GM12878 (cell line): ENCODE measurements around the gene DMD. TPM values are rescaled to one million over a fixed set of nuclear protein-coding genes. Genes with fewer than 3 reads are reported as not detected.

ENCODE experiments used
- ATAC-seq: fragments of 200-7000 bp; cut with Tn5 transposase; 3 replicates; pipeline ENCODE4 v1.9.1; 2020; ENCODE audit warnings: mild to moderate bottlenecking, moderate library complexity
- BruUV-seq: library from RNA; stranded (reverse); fragments of 400-500 nt; replicated peaks from 2 replicates; lab custom pipeline; 2021; lab: Mats Ljungman, UMichigan
- CTCF ChIA-PET: fragments of 300-600 bp; sonication (Branson Sonifier 250); formaldehyde crosslinking; extraction: SDS; loops from one replicate; lab custom pipeline; 2021; ENCODE audit warnings: inconsistent platforms; lab: Yijun Ruan, JAX
- POLR2A ChIA-PET: fragments of 350-600 bp; formaldehyde crosslinking; extraction: SDS; loops from one replicate; lab custom pipeline; 2021; ENCODE audit warnings: inconsistent platforms; lab: Charles Lee
- RAD21 ChIA-PET: fragments of 300-600 bp; sonication (Branson Sonifier 250); formaldehyde crosslinking; loops from one replicate; lab custom pipeline; 2023; ENCODE audit warnings: antibody characterized with exemption; ENCODE audit not compliant: unreplicated experiment; lab: Charles Lee
- SMC1A ChIA-PET: fragments of 300-600 bp; sonication (Branson Sonifier 250); formaldehyde crosslinking; loops from one replicate; lab custom pipeline; 2023; ENCODE audit not compliant: unreplicated experiment, uncharacterized antibody; lab: Charles Lee
- DNase-seq: peaks from one replicate; pipeline ENCODE4 v3.0.0-alpha.2; 2011; ENCODE audit warnings: low read depth, low spot score
- FAIRE-seq: peaks from 3 replicates; lab custom pipeline; 2011; peaks lifted over from hg19 to GRCh38; lab: Jason Lieb, UNC
- H2AFZ ChIP-seq: 2 replicates; pipeline ENCODE4 v1.6.0; 2011; ENCODE audit warnings: low read depth, low read length, control low read depth; ENCODE audit not compliant: control insufficient read depth
- H3K27ac ChIP-seq: 2 replicates; pipeline ENCODE4 v1.5.1; 2011; ENCODE audit warnings: control low read depth; ENCODE audit not compliant: control insufficient read depth, insufficient read depth
- H3K27me3 ChIP-seq, 2 experiments: replicated peaks in 1 of 2; 2 replicates each; pipeline versions ENCODE4 v1.6.0 to v1.6.1; 2011; ENCODE audit warnings: low read length in 1 of 2; ENCODE audit not compliant: control insufficient read depth in 2 of 2, insufficient read depth in 2 of 2
- H3K36me3 ChIP-seq, 2 experiments: 2 replicates each; pipeline ENCODE4 v1.5.1; 2011; ENCODE audit warnings: low read length in 1 of 2; ENCODE audit not compliant: control insufficient read depth in 2 of 2, insufficient read depth in 2 of 2
- H3K4me1 ChIP-seq: 2 replicates; pipeline ENCODE4 v1.6.1; 2011; ENCODE audit warnings: mild to moderate bottlenecking, low read length, moderate library complexity, mixed read lengths; ENCODE audit not compliant: control insufficient read depth, insufficient read depth
- H3K4me2 ChIP-seq: 2 replicates; pipeline ENCODE4 v1.6.0; 2011; ENCODE audit warnings: control low read depth; ENCODE audit not compliant: control insufficient read depth, insufficient read depth
- H3K4me3 ChIP-seq: fragments of 200-600 bp; sonication (generic); 2 replicates; pipeline ENCODE4 v1.5.1; 2016
- H3K79me2 ChIP-seq: 2 replicates; pipeline ENCODE4 v1.6.0; 2011; ENCODE audit warnings: low read length; ENCODE audit not compliant: control insufficient read depth, insufficient read depth
- H3K9ac ChIP-seq: 2 replicates; pipeline ENCODE4 v1.8.0; 2011; ENCODE audit warnings: low read length, control low read depth, mixed read lengths; ENCODE audit not compliant: control insufficient read depth, insufficient read depth
- H3K9me3 ChIP-seq: replicated peaks from 3 replicates; pipeline ENCODE4 v1.5.1; 2011; ENCODE audit warnings: mild to moderate bottlenecking, low read length; ENCODE audit not compliant: control insufficient read depth, insufficient read depth
- H4K20me1 ChIP-seq: 2 replicates; pipeline ENCODE4 v1.6.0; 2011; ENCODE audit not compliant: control insufficient read depth, insufficient read depth
- BACH1 ChIP-seq: fragments of 450-650 bp; IDR thresholded peaks from 2 replicates; pipeline ENCODE4 v1.6.1; 2017; ENCODE audit warnings: mild to moderate bottlenecking, borderline replicate concordance
- CTCF ChIP-seq, 3 experiments: IDR thresholded peaks in 2 of 3; conservative IDR thresholded peaks in 1 of 3; 2 replicates each; pipeline ENCODE4 v1.5.1; 2011; ENCODE audit warnings: low read depth in 3 of 3, low read length in 3 of 3, mild to moderate bottlenecking in 3 of 3, control low read depth in 2 of 3, moderate library complexity in 2 of 3, inconsistent platforms in 1 of 3, mixed read lengths in 1 of 3; ENCODE audit not compliant: control insufficient read depth in 2 of 3, insufficient read depth in 1 of 3; ENCODE audit errors: extremely low read depth in 1 of 3
- E2F4 ChIP-seq: IDR thresholded peaks from 2 replicates; pipeline ENCODE4 v1.6.1; 2012; ENCODE audit warnings: low read depth, low read length, improper control_type of control experiment
- EP300 ChIP-seq, 2 experiments: fragments of 150-350 bp in 1 of 2; IDR thresholded peaks; 2 replicates each; pipeline ENCODE4 v1.6.1; 2011 to 2012; ENCODE audit warnings: low read depth in 2 of 2, low read length in 2 of 2, borderline replicate concordance in 1 of 2, improper control_type of control experiment in 1 of 2, inconsistent platforms in 1 of 2; ENCODE audit not compliant: control insufficient read depth in 1 of 2
- NFXL1 ChIP-seq: fragments of 450-650 bp; IDR thresholded peaks from 2 replicates; pipeline ENCODE4 v1.6.1; 2017; ENCODE audit warnings: antibody characterized with exemption, mild to moderate bottlenecking, borderline replicate concordance
- RB1 ChIP-seq: fragments of 450-650 bp; formaldehyde crosslinking; IDR thresholded peaks from 2 replicates; pipeline ENCODE4 v1.6.1; 2017; ENCODE audit warnings: mild to moderate bottlenecking, borderline replicate concordance
- ZZZ3 ChIP-seq: IDR thresholded peaks from 2 replicates; pipeline ENCODE4 v1.6.1; 2011; ENCODE audit warnings: low read depth; ENCODE audit not compliant: control insufficient read depth, insufficient read length
- WGBS: methylation state at CpG from one replicate; pipeline ENCODE4 v1.1.6; 2016; ENCODE audit warnings: low lambda C conversion rate; ENCODE audit not compliant: insufficient replicate concordance, insufficient coverage; ENCODE audit errors: missing lambda C conversion rate; 5-methylcytosine and 5-hydroxymethylcytosine counted together
- in situ Hi-C: fragments of 300-500 bp; cut with MboI; formaldehyde crosslinking; loops from 9 replicates; pipeline ENCODE4 v1.14.3; 2018; ENCODE audit warnings: mixed read lengths
- intact Hi-C: fragments of 100-400 bp; cut with micrococcal nuclease; formaldehyde crosslinking; loops from one replicate; pipeline ENCODE4 v1.14.2; 2022; ENCODE audit not compliant: unreplicated experiment
- polyA plus RNA-seq, 11 experiments: library from polyadenylated mRNA; depleted of rRNA in 4 of 11; unstranded in 6 of 11; stranded (reverse) in 5 of 11; fragments of >200 nt; fragmentation: Nextera tagmentation in 4 of 11; fragmentation: Illumina TruSeq in 1 of 11; extraction: Ambion mirVana in 4 of 11; extraction: Trizol in 1 of 11; gene quantifications; 1 replicate in 1 of 11; 2 replicates in 10 of 11; pipeline versions ENCODE4 v1.2.1 to v1.2.3, GENCODE V29; 2011 to 2016; ENCODE audit warnings: inconsistent platforms in 2 of 11, missing spikeins in 2 of 11, low read depth in 1 of 11
- total RNA-seq, 4 experiments: library from RNA; depleted of rRNA in 3 of 4; stranded (reverse); fragments of >200 nt in 3 of 4; fragmentation: Illumina TruSeq in 1 of 4; extraction: Trizol in 1 of 4; gene quantifications; 2 replicates each; pipeline versions ENCODE4 v1.2.1 to v1.2.3, GENCODE V29; 2013 to 2021

Gene DMD
- total and polyA plus RNA-seq, 10 of the 15 experiments (the other 5 are each of a cell fraction or from before 2014, with no cell fraction given) = 1.4 to 24.3 (median 4.3) TPM

- no peaks in the 10 kb centered on the region for H3K9me3 ChIP-seq
- H3K36me3 ChIP-seq = no peaks in the 10 kb centered on the region
- intact Hi-C loops = no loop called here
- no peak overlapping the region for H2AFZ ChIP-seq
- WGBS = 70% methylated on average over 8 of the region's 8 CpGs
- POLR2A ChIA-PET = no interaction called here
- H4K20me1 ChIP-seq = no peaks in the 10 kb centered on the region
- no peak overlapping the region for H3K27ac ChIP-seq
- H3K4me3 ChIP-seq = no peak overlapping the region
- no peaks in the 10 kb centered on the region for H3K27me3 ChIP-seq
- no peak overlapping the region for H3K4me2 ChIP-seq
- DNase-seq = no peak
- CTCF ChIA-PET = no interaction called here
- BruUV-seq = no TSS peak
- in situ Hi-C loops = no loop called here
- RAD21 ChIA-PET = no interaction called here
- ATAC-seq = peak; percentile 29; the same call in 1 of the 3 replicates
- H3K79me2 ChIP-seq = no peaks in the 10 kb centered on the region
- SMC1A ChIA-PET = interaction anchor here (0.7 kb wide), 1 partner anchor 521 kb away, joined by 4 read pairs; no protein-coding TSS in a partner anchor
- TF ChIP-seq CTCF (IDR thresholded peaks at IDR 0.05 in 2 of 3, conservative IDR thresholded peaks at IDR 0.05 in 1 of 3; ENCODE audit: control insufficient read depth in 2 of 3, extremely low read depth in 1 of 3, insufficient read depth in 1 of 3, low read depth in 3 of 3, low read length in 3 of 3) (no peak), E2F4 (no peak), RB1 (no peak), BACH1 (no peak), EP300 (IDR thresholded peaks at IDR 0.05; ENCODE audit: borderline replicate concordance in 1 of 2, control insufficient read depth in 1 of 2, low read depth in 2 of 2, low read length in 2 of 2) (no peak), NFXL1 (no peak), ZZZ3 (no peak)
- FAIRE-seq = no peak
- no peak overlapping the region for H3K9ac ChIP-seq
- H3K4me1 ChIP-seq = no peaks in the 10 kb centered on the region
Measured at GRCh38 chrX:33106737-33107136, 104.6 kb downstream of the DMD start.
